Measurements from ENCODE around the gene CSNK2A1. TPM values are rescaled to one million over a fixed set of nuclear protein-coding genes. Genes with fewer than 3 reads are reported as not detected.
"Not testable (repeated sequence)": the region's sequence is repeated elsewhere in the genome, so short reads cannot be mapped to it uniquely, and the experiment has no call there.

The CSNK2A1 gene
- total RNA-seq, 1 donor from 2014 or later: 128 TPM

DNA sequence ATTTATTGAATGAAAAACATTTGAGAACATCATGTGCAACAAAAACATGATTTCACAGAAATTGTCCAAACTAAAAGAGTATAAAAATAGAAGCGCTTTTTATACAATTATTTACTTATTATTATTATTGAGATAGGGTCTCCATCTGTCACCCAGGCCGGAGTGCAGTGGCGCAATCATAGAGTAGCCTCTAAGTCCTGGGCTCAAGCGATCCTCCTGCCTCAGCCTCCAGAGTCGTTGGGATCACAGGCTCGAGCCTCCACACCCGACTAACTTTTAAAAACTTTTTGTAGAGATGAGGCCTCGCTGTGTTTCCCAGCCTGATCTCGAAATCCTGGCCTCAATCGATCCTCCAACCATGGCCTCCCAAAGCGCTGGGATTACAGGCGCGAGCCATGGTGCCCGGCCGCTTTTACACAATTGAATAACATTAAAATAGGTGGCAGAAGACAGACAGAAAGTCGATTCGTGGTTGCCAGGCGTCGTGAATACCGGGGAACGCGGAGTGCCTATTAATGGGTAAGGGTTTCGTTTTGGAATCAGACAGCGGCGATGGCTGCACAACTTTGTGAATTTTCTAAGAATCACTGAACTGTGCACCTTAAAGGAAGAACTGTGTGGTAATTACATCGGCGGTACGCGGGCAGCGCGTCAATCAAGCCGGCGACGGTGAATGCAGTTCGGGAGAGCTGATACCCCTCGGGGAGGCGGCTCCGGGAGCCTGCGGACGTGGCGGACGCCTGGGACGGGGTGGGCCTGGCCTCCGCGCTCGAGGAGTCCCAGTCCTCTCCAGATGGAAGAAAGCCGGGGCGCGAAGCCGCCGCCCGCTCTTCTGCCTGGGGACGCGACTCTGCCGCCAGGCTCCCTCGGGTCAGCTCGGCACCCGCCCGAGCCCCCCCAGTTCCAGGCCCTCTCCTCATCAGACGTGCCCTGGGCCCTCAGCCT is 82.1 kb downstream of the CSNK2A1 start:
- TF ChIP-seq, protein P1, sequence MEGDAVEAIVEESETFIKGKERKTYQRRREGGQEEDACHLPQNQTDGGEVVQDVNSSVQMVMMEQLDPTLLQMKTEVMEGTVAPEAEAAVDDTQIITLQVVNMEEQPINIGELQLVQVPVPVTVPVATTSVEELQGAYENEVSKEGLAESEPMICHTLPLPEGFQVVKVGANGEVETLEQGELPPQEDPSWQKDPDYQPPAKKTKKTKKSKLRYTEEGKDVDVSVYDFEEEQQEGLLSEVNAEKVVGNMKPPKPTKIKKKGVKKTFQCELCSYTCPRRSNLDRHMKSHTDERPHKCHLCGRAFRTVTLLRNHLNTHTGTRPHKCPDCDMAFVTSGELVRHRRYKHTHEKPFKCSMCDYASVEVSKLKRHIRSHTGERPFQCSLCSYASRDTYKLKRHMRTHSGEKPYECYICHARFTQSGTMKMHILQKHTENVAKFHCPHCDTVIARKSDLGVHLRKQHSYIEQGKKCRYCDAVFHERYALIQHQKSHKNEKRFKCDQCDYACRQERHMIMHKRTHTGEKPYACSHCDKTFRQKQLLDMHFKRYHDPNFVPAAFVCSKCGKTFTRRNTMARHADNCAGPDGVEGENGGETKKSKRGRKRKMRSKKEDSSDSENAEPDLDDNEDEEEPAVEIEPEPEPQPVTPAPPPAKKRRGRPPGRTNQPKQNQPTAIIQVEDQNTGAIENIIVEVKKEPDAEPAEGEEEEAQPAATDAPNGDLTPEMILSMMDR (IDR thresholded peaks at IDR 0.05; ENCODE audit: unreplicated experiment): no peak
- Mint-ChIP-seq H3K4me3 (ENCODE audit: unreplicated experiment) (peak overlapping the region; percentile 98), H3K27me3 (ENCODE audit: unreplicated experiment) (peaks cover 10% of the 10 kb centered on the region), H3K9me3 (ENCODE audit: unreplicated experiment) (peaks cover under 1% of the 10 kb centered on the region), H3K36me3 (ENCODE audit: low read depth, unreplicated experiment) (peaks cover 4% of the 10 kb centered on the region), H3K4me1 (ENCODE audit: unreplicated experiment) (peaks cover 32% of the 10 kb centered on the region), H3K27ac (ENCODE audit: unreplicated experiment) (peak overlapping the region; percentile 86)
- DNase-seq (ENCODE audit: low spot score): peak; percentile 57

DNA sequence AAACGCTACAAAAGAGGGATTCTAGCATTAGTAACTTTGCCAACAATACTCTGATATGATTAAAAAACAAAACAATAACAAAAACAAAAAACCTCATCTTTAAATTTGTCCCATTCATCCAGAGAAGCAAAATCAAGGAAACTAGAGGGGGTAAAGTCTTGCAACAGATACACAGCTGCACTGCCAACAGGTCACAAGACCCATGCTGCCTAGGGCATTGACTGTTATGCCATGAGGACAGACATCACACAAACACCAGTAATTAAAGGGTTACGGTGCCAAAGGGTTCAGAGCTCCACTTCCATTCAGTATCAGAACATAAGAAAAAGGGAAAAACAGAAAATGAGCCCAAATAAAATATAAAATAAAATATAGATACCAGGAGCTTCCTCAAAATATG is 82.9 kb downstream of the CSNK2A1 start:
- Mint-ChIP-seq H3K4me1 (ENCODE audit: unreplicated experiment) (peaks cover 32% of the 10 kb centered on the region), H3K9me3 (ENCODE audit: unreplicated experiment) (no peaks in the 10 kb centered on the region), H3K4me3 (ENCODE audit: unreplicated experiment) (peak overlapping the region; percentile 98), H3K27ac (ENCODE audit: unreplicated experiment) (no peak overlapping the region), H3K36me3 (ENCODE audit: low read depth, unreplicated experiment) (peaks cover 4% of the 10 kb centered on the region), H3K27me3 (ENCODE audit: unreplicated experiment) (peaks cover 10% of the 10 kb centered on the region)
- no peak for DNase-seq (ENCODE audit: low spot score)
- TF ChIP-seq, protein P1 (IDR thresholded peaks at IDR 0.05; ENCODE audit: unreplicated experiment): no peak

DNA sequence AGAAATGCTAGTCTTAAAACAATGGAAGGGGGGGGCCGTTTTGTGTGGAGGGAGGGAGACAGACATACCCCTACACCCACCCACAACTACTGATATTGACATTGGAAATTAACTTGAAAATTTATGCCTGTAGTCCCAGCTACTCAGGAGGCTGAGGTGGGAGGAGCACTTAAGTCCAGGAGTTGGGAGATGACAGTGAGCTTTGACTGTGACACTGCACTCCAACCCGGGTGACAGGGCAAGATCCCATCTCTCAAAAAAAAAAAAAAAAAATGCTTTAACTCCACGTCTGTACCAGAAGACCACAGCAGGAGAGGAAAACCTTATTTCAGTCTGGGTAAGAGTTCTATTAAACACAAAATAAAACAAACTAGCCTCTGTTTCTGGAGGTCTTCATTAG is 83.4 kb downstream of the CSNK2A1 start:
- H3K4me1 Mint-ChIP-seq (ENCODE audit: unreplicated experiment): peaks cover 32% of the 10 kb centered on the region
- no peak for DNase-seq (ENCODE audit: low spot score)

DNA sequence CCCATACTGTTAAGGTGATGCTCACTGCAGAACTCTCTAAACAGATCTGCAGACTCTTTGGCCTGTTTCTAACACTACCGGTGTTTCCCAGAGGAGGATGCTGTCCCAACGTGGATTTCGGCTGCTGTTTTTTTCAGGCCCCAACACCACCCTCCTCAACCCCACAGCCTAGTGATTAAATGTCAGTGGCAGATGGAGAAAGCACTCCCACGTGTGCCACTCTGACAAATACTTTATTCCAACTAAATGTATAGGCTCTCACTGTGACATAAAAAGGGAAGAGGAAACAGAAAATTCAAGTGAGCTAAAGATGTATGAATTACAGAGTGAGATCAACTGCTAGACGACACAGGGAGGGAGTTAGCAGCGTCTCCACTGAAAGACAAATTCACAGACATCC is 84.8 kb downstream of the CSNK2A1 start:
- no peak overlapping the region for H3K27ac Mint-ChIP-seq (ENCODE audit: unreplicated experiment)
- peaks cover 32% of the 10 kb centered on the region for H3K4me1 Mint-ChIP-seq (ENCODE audit: unreplicated experiment)
- no peak for DNase-seq (ENCODE audit: low spot score)
- H3K27me3 Mint-ChIP-seq (ENCODE audit: unreplicated experiment): peaks cover 10% of the 10 kb centered on the region
- H3K9me3 Mint-ChIP-seq (ENCODE audit: unreplicated experiment): no peaks in the 10 kb centered on the region
- H3K4me3 Mint-ChIP-seq (ENCODE audit: unreplicated experiment): no peak overlapping the region
- H3K36me3 Mint-ChIP-seq (ENCODE audit: low read depth, unreplicated experiment): peaks cover 4% of the 10 kb centered on the region
- TF ChIP-seq, protein P1 (IDR thresholded peaks at IDR 0.05; ENCODE audit: unreplicated experiment): no peak

More for the DNA sequence above, 83.4 kb downstream of the CSNK2A1 start:
- Mint-ChIP-seq H3K9me3 (ENCODE audit: unreplicated experiment) (no peaks in the 10 kb centered on the region), H3K27ac (ENCODE audit: unreplicated experiment) (no peak overlapping the region), H3K4me3 (ENCODE audit: unreplicated experiment) (peak overlapping the region; percentile 98), H3K36me3 (ENCODE audit: low read depth, unreplicated experiment) (peaks cover 4% of the 10 kb centered on the region), H3K27me3 (ENCODE audit: unreplicated experiment) (peaks cover 10% of the 10 kb centered on the region)
- TF ChIP-seq, protein P1 (IDR thresholded peaks at IDR 0.05; ENCODE audit: unreplicated experiment): no peak

DNA sequence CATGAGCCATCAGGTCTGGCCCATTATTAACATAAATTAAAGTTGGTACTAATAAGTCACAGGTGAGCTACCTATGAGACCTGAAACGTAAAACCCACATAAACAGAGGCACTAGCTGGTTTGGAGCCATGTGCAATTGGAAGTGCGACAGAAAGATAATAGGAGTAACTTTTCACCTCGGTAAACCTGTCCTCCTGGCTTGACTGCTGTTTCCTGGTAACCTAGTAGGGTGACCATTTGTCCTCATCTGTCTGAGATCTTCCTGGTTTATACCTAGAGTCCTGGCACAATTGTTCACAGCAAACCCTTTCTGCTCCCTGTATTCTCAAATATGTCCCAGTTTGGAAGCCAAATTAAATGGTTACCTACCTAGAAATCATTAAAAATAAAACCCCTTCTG is 88.6 kb downstream of the CSNK2A1 start:
- Mint-ChIP-seq H3K36me3 (ENCODE audit: low read depth, unreplicated experiment) (no peaks in the 10 kb centered on the region), H3K9me3 (ENCODE audit: unreplicated experiment) (no peaks in the 10 kb centered on the region), H3K4me1 (ENCODE audit: unreplicated experiment) (peaks cover 14% of the 10 kb centered on the region), H3K27me3 (ENCODE audit: unreplicated experiment) (no peaks in the 10 kb centered on the region), H3K27ac (ENCODE audit: unreplicated experiment) (no peak overlapping the region), H3K4me3 (ENCODE audit: unreplicated experiment) (no peak overlapping the region)
- no peak for DNase-seq (ENCODE audit: low spot score)
- TF ChIP-seq, protein P1 (IDR thresholded peaks at IDR 0.05; ENCODE audit: unreplicated experiment): no peak

DNA sequence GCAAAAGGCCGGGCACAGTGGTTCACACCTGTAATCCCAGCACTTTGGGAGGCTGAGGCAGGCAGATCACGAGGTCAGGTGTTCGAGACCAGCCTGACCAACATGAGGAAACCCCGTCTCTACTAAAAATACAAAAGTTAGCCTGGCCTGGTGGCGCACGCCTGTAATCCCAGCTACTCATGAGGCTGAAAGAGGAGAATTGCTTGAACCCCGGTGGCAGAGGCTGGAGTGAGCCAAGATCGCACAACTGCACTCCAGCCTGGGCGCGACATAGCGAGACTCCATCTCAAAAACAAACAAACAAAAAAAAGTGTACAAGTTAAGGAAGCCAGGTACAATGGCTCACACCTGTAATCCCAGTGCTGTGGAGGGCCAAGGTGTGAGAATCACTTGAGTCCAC is 91.6 kb downstream of the CSNK2A1 start:
- not testable (repeated sequence) for H3K27ac Mint-ChIP-seq (ENCODE audit: unreplicated experiment); H3K9me3 Mint-ChIP-seq (ENCODE audit: unreplicated experiment); H3K4me1 Mint-ChIP-seq (ENCODE audit: unreplicated experiment); H3K36me3 Mint-ChIP-seq (ENCODE audit: low read depth, unreplicated experiment); H3K27me3 Mint-ChIP-seq (ENCODE audit: unreplicated experiment); DNase-seq (ENCODE audit: low spot score); H3K4me3 Mint-ChIP-seq (ENCODE audit: unreplicated experiment)
